Fibroblast of villous mesenchyme (primary cell): ENCODE data around the gene AKR1E2. TPM values are rescaled to one million over a fixed set of nuclear protein-coding genes. Genes with fewer than 3 reads are reported as not detected.

Experiments used
- DNase-seq: peaks from one replicate; pipeline ENCODE4 v3.0.0-alpha.2; 2010; ENCODE audit warnings: low read depth
- H3K4me3 ChIP-seq: 2 replicates; pipeline ENCODE4 v1.5.1; 2011; ENCODE audit warnings: low read depth, mild to moderate bottlenecking, low read length
- CTCF ChIP-seq: IDR thresholded peaks from 2 replicates; pipeline ENCODE4 v1.5.1; 2012; ENCODE audit warnings: low read depth, mild to moderate bottlenecking, low read length; ENCODE audit not compliant: insufficient read depth
- total RNA-seq: library from RNA; depleted of rRNA; stranded (reverse); fragments of >200 nt; gene quantifications from 2 replicates; pipeline ENCODE4 v1.2.3, GENCODE V29; 2012

Gene AKR1E2
- total RNA-seq, 1 donor: 9.1 TPM

GRCh38 chr10:4819707-4820106, 6.3 kb upstream of the AKR1E2 start:
- TF ChIP-seq CTCF: no peak
- DNase-seq: no peak
- no peak overlapping the region for H3K4me3 ChIP-seq

DNA sequence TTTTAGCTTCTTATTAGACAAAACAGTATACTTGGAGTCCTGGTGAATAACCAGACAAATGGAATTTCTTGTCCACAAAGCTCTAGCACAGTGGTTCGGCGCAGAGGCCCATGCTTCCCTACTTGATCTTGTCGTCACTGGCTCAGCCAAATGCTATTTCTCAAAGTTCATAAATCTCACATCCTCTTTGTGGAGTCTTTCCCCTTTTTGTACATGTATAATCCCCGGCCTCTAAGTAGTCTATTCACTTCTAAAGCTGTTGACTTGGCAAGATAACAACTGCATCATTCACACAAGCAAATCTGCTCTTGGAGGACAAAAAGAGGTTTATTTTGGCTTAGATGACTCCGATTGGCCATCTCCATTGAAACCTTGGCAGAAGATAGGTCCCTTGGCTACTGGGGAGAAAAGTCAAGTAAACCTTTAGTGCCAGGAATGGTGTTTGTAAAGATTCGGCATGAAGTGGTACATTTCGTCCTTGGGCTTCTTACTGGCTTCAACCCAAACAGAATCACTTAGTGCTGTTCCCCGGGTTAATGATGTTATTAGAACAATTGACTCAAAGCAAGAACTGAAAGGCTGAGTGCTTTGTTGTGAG, 5.1 kb upstream of the AKR1E2 start:
- H3K4me3 ChIP-seq: no peak overlapping the region
- no peak for TF ChIP-seq CTCF
- no peak for DNase-seq

- TF ChIP-seq CTCF: no peak
- DNase-seq: no peak
Measured at GRCh38 chr10:4822208-4822607, 3.8 kb upstream of the AKR1E2 start.

GRCh38 chr10:4824791-4825310, 1.2 kb upstream of the AKR1E2 start:
- no peak overlapping the region for H3K4me3 ChIP-seq
- DNase-seq: no peak
- TF ChIP-seq CTCF: no peak

More at GRCh38 chr10:4822208-4822607, 3.8 kb upstream of the AKR1E2 start:
- no peak overlapping the region for H3K4me3 ChIP-seq

- peak overlapping the region; percentile 60 for H3K4me3 ChIP-seq
- no peak for DNase-seq
Measured at GRCh38 chr10:4825456-4825867, 545 bp upstream of the AKR1E2 start.

DNA sequence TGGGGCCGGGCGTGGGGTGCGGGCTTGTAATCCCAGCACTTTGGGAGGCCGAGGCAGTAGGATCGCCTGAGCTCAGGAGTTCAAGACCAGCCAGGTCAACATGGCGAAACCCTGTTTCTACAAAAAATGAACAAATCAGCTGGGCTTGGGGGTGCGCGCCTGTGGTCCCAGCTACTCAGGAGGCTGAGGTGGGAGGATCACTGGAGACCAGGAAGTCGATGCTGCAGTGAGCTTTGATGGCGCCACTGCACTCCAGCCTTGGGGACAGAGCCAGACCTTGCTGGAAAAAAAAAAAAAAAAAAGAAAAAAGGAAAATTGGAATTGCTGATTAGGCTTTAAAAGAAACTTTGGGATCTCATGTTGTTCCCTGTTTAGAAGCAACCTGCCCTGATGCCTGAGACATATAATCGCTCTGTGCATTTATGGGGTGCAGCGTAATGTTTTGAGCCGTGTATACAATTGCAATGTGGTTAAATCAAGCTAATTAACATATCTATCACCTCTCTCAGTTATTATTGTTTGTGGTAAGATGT, 851 bp downstream of the AKR1E2 start:
- peak overlapping the region; percentile 60 for H3K4me3 ChIP-seq
- DNase-seq: no peak
- no peak for TF ChIP-seq CTCF

More at GRCh38 chr10:4825456-4825867, 545 bp upstream of the AKR1E2 start:
- no peak for TF ChIP-seq CTCF
